ENCODE data around the gene MAN1B1. TPM values are rescaled to one million over a fixed set of nuclear protein-coding genes. Genes with fewer than 3 reads are reported as not detected.

MAN1B1 gene
- total and polyA plus RNA-seq, 5 donors from 2014 or later = 42.1 to 71.3 (median 46.8) TPM

DNA sequence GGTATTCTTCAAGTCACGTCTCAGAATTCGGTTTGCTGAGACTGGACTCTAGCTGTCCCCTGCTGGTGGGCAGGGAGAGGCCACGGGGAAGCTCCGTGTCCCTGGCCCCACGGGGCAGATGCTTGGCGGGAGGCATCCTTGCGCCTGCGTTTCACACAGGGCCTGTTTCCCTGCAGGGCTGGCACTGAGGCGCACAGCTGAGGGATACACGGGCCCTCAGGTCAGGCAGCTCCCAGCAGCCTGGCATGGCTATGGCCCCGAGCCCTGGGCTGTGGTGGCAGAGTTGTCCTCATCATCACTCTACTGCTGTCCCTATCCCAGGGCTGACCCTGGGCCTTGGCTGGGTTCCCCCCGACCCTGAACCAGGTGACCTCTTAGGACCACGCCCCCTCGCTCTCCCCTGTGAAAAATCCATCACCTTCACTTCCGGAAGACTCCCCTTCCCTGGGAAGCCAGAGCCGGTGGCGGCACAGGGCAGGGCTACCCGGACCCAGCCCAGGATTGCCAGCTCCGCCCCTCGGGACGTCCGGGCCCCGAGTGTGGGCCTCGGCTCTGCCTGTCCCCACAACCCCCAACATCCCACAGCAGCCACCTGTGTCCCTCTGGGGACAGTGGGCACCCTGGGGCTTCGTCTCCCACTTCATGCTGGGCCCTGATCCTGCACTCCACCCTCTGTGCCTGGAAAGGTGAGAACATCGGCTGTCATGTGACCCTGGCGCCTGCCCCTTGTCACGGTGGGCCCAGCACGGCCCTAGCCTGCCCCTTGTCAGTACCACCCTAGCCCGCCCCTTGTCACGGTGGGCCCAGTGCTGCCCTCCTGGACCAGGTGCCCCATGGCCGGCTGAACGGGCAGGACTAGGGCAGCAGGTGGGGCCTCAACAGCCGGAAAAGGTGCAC lies 22.7 kb downstream of the MAN1B1 start:
- Mint-ChIP-seq H3K36me3 (peaks cover 9% of the 10 kb centered on the region), H3K27me3 (no peaks in the 10 kb centered on the region), H3K27ac (no peak overlapping the region), H3K4me1 (peaks cover 0 to 10% (median 0%) of the 10 kb centered on the region in 4 donors), H3K4me3 (peak overlapping the region in 2 of 4 donors; percentile 13 to 22), H3K9me3 (no peaks in the 10 kb centered on the region)
- DNase-seq (no peak), ATAC-seq (ENCODE audit: low read depth in 2 of 2) (no peak)
- Histone ChIP-seq H3K27ac (ENCODE audit: insufficient read depth, low read length, poor library complexity, severe bottlenecking) (no peak overlapping the region), H3K4me3 (ENCODE audit: low read depth, low read length) (no peak overlapping the region), H3K36me3 (ENCODE audit: control insufficient read depth, insufficient read depth, low read length) (peaks cover 29% of the 10 kb centered on the region), H3K4me1 (ENCODE audit: control insufficient read depth, insufficient read depth, low read length, poor library complexity, severe bottlenecking) (peaks cover 7% of the 10 kb centered on the region), H3K27me3 (ENCODE audit: control insufficient read depth, insufficient read depth, low read length) (no peaks in the 10 kb centered on the region), H3K9me3 (ENCODE audit: control insufficient read depth in 2 of 2, low read length in 2 of 2) (no peaks in the 10 kb centered on the region)

DNA sequence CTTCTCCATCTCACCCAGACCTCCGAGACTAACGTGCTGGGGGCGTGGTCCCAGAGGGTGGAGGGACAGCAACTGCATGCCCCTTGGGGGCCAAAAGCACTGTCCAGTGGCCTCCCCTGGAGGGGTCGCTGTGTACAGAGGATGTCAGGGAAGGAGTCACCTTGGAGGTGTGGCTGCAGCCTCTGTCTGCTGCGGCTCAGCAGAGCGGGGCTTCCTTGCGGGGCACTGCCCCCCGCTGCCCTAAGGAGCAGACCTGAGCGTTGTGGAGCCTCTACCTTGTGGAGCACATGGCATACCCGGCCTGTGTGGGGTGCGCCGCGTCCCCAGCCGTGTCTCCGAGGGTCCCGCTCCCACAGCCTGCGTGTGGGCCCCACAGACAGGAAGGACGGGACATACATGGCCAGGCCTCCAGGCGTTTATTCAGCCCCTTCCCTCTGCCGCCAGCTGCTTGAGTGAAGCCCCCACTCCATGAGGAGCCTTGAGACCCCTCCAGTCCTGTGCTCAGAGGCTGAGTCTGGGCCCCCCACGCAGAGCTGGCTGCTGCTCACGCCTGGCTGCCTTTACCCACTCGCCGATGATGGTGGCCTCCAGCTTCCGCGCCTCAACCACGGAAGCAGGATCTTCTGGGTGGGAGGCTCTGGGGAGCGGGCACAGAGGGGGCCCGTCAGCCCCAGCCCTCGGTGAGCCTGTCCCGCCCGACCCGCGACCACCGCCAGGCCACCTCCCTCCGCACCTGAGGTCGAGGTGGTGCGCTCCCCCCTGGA lies 23.5 kb downstream of the MAN1B1 start:
- no peak for ATAC-seq (ENCODE audit: low read depth in 2 of 2)
- H3K9me3 ChIP-seq (ENCODE audit: control insufficient read depth in 2 of 2, low read length in 2 of 2) = no peaks in the 10 kb centered on the region
- no peaks in the 10 kb centered on the region for H3K27me3 ChIP-seq (ENCODE audit: control insufficient read depth, insufficient read depth, low read length)
- H3K27me3 Mint-ChIP-seq = no peaks in the 10 kb centered on the region
- peaks cover 5% of the 10 kb centered on the region for H3K36me3 Mint-ChIP-seq
- no peak overlapping the region for H3K27ac ChIP-seq (ENCODE audit: insufficient read depth, low read length, poor library complexity, severe bottlenecking)
- H3K4me1 ChIP-seq (ENCODE audit: control insufficient read depth, insufficient read depth, low read length, poor library complexity, severe bottlenecking) = peaks cover 15% of the 10 kb centered on the region
- no peak overlapping the region for H3K27ac Mint-ChIP-seq
- H3K4me3 Mint-ChIP-seq = peak overlapping the region in 1 of 4 donors; percentile 47
- no peaks in the 10 kb centered on the region for H3K9me3 Mint-ChIP-seq
- peaks cover 24% of the 10 kb centered on the region for H3K36me3 ChIP-seq (ENCODE audit: control insufficient read depth, insufficient read depth, low read length)
- DNase-seq = no peak
- H3K4me1 Mint-ChIP-seq = peaks cover 0 to 10% (median 0%) of the 10 kb centered on the region in 4 donors
- no peak overlapping the region for H3K4me3 ChIP-seq (ENCODE audit: low read depth, low read length)

DNA sequence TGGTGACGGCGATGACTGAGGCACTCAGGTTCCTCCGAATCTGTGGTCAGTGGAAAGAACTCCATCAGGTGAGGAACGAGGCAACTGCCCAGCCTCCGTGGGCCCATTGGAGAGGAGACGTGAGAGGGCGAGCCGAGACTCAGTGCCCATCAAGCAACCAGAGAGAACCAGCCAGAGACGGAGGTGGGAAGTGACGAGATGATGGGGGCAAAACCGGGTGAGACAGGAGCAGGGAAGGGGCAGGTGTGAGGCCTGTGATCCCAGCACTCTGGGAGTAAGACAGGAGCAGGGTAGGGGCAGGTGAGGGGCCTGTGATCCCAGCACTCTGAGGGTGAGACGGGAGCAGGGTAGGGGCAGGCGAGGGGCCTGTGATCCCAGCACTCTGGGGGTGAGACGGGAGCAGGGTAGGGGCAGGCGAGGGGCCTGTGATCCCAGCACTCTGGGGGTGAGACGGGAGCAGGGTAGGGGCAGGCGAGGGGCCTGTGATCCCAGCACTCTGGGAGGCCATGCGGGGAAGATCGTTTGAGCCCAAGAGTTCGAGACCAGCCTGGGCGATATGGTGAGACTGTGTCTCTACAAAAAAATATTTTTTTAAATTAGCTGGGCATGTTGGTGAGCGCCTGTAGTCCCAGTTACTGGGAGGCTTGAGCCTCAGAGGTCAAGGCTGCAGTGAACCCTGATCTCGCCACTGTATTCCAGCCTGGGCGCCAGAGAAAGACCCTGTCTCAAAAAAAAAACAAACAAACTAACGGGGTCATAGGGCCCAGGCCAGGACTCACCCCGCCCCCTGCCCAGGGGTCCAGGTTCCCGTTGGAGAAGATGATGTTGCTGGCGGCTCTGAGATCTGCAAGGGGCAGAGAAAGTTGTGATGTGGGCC lies 24.4 kb downstream of the MAN1B1 start:
- ATAC-seq (ENCODE audit: low read depth in 2 of 2) (no peak), DNase-seq (no peak)
- Mint-ChIP-seq H3K27me3 (no peaks in the 10 kb centered on the region), H3K9me3 (no peaks in the 10 kb centered on the region), H3K36me3 (no peaks in the 10 kb centered on the region), H3K4me1 (peaks cover 0 to 10% (median 0%) of the 10 kb centered on the region in 4 donors), H3K27ac (no peak overlapping the region), H3K4me3 (peak overlapping the region in 2 of 4 donors; percentile 47 to 74)
- H3K27me3 ChIP-seq (ENCODE audit: control insufficient read depth, insufficient read depth, low read length) = no peaks in the 10 kb centered on the region
- H3K36me3 ChIP-seq (ENCODE audit: control insufficient read depth, insufficient read depth, low read length) = peaks cover 19% of the 10 kb centered on the region
- H3K27ac ChIP-seq (ENCODE audit: insufficient read depth, low read length, poor library complexity, severe bottlenecking) = no peak overlapping the region
- H3K4me1 ChIP-seq (ENCODE audit: control insufficient read depth, insufficient read depth, low read length, poor library complexity, severe bottlenecking) = peaks cover 15% of the 10 kb centered on the region
- H3K9me3 ChIP-seq (ENCODE audit: control insufficient read depth in 2 of 2, low read length in 2 of 2) = no peaks in the 10 kb centered on the region
- no peak overlapping the region for H3K4me3 ChIP-seq (ENCODE audit: low read depth, low read length)

DNA sequence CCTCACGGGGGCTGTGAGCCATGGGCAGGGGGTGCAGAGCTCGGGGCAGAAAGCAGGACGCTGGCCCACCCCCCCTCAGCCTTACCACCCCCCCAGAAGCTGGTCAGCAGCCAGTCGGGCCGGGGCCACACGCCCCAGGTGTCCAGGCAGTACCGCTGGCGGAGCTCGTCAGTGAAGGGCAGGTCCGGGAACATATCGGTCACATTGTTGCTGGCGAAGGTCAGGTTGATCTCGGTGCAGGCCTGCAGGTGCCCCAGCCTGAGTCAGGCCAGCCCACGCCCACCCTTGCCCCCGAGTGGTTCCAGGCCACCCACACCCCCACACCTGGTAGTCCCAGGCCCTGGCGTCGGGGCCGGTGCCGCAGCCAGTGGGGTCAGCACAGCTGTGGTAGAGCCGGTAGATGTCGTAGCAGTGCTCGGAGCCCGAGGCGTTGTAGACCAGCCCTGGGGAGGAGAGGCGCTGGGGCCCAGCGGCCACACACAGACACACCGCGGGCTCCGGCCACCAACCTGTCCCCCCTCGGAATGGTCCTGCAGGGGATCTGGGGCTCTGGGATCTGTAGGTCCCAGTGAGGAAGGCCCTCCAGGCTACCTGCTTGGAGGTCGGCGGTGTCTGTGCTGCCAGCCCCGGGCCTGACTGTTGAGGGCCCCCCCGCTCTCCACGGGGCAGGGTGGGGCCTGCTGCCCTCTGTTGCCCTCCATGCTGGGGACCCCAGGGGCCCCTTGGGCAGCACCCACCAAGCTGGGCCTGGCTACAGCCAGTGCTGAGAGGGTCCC lies 25.2 kb downstream of the MAN1B1 start:
- no peak overlapping the region for H3K27ac ChIP-seq (ENCODE audit: insufficient read depth, low read length, poor library complexity, severe bottlenecking)
- peaks cover 13% of the 10 kb centered on the region for H3K36me3 ChIP-seq (ENCODE audit: control insufficient read depth, insufficient read depth, low read length)
- H3K27ac Mint-ChIP-seq = no peak overlapping the region
- peaks cover 15% of the 10 kb centered on the region for H3K4me1 ChIP-seq (ENCODE audit: control insufficient read depth, insufficient read depth, low read length, poor library complexity, severe bottlenecking)
- H3K4me3 ChIP-seq (ENCODE audit: low read depth, low read length) = no peak overlapping the region
- peak overlapping the region in 1 of 4 donors; percentile 24 for H3K4me3 Mint-ChIP-seq
- no peaks in the 10 kb centered on the region for H3K9me3 Mint-ChIP-seq
- H3K27me3 ChIP-seq (ENCODE audit: control insufficient read depth, insufficient read depth, low read length) = no peaks in the 10 kb centered on the region
- DNase-seq (no peak), ATAC-seq (ENCODE audit: low read depth in 2 of 2) (no peak)
- H3K4me1 Mint-ChIP-seq = peaks cover 0 to 10% (median 0%) of the 10 kb centered on the region in 4 donors
- no peaks in the 10 kb centered on the region for H3K27me3 Mint-ChIP-seq
- H3K9me3 ChIP-seq (ENCODE audit: control insufficient read depth in 2 of 2, low read length in 2 of 2) = no peaks in the 10 kb centered on the region
- no peaks in the 10 kb centered on the region for H3K36me3 Mint-ChIP-seq

DNA sequence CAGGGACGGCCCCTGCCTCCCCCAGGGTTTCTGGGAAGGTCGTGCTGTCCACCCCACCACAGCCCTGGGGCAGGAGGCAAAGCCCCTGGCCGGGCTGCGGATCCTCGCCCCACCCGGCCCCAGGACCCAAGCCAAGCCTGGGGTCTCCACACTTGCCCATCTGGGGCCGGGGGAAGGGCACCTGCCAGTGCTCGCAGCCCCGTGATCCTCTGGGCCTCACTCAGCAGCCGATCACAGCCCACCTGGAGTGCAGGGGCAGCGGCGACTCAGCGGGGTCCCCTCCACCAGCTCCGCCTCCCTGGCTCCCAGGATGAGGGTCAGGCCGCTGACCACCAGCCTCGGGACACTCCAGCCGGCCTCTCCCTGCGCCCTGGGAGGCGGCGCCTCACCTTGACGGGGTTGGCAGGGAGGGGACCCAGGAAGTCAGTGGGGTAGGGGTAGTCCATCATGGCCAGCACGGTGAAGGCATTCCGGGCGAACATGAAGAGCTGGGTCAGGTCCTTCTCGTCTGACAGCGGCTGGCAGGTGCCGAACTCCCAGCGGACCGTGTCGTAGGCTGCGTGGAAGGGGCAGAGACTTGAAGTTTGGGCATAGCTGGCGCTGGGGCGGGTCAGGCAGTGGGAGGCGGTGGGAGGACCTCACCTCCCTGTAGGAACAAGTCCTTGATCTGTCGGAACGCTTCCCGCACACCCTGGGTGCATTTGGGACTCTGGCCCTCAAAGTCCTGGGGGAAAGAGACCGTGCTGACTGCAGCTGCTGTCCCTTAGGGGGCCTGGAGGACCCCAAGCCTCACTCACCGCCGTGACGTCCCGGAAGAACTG lies 26.0 kb downstream of the MAN1B1 start:
- no peaks in the 10 kb centered on the region for H3K9me3 ChIP-seq (ENCODE audit: control insufficient read depth in 2 of 2, low read length in 2 of 2)
- H3K27me3 Mint-ChIP-seq = no peaks in the 10 kb centered on the region
- DNase-seq (no peak), ATAC-seq (ENCODE audit: low read depth in 2 of 2) (no peak)
- no peaks in the 10 kb centered on the region for H3K27me3 ChIP-seq (ENCODE audit: control insufficient read depth, insufficient read depth, low read length)
- peaks cover 0 to 10% (median 0%) of the 10 kb centered on the region in 4 donors for H3K4me1 Mint-ChIP-seq
- H3K4me1 ChIP-seq (ENCODE audit: control insufficient read depth, insufficient read depth, low read length, poor library complexity, severe bottlenecking) = peaks cover 15% of the 10 kb centered on the region
- no peak overlapping the region for H3K27ac ChIP-seq (ENCODE audit: insufficient read depth, low read length, poor library complexity, severe bottlenecking)
- H3K27ac Mint-ChIP-seq = no peak overlapping the region
- peaks cover 6% of the 10 kb centered on the region for H3K36me3 ChIP-seq (ENCODE audit: control insufficient read depth, insufficient read depth, low read length)
- no peak overlapping the region for H3K4me3 ChIP-seq (ENCODE audit: low read depth, low read length)
- peak overlapping the region; percentile 44 to 88 (median 80) for H3K4me3 Mint-ChIP-seq
- no peaks in the 10 kb centered on the region for H3K9me3 Mint-ChIP-seq
- no peaks in the 10 kb centered on the region for H3K36me3 Mint-ChIP-seq

DNA sequence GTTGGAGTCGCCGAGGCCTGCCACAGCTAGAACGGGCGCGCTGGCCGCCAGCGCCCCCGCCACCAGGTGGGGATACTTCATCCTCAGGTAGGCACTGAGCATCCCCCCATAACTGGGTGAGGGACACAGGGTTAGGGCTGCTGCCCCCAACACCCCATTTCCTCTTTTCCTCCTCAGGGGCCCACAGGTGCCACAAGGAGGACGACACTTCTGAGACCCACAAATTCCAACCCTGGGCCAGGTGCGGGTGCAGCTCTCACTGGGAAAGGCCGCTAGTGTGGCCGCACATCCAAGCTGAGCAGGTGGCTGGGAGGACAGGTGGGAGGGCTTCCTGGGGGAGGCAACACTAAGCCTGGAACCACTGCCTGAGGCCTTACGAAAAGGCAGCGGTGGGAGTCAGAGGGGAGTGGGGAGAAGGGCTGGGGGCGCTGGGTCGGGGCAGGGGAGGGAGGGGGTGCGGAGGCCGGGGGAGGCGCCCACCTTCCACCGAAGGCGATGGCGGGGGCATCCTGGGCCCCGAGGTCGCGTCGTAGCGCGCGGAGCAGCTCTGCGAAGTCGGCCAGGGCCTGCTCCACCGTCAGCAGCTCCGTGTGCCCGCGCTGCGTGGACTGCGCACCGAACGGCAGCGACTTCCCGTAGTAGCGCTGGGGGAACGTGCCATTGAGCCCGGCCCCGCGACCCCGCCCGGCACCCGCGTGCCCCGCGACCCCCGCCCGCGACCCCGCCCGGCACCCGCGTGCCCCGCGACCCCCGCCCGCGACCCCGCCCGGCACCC lies 26.8 kb downstream of the MAN1B1 start:
- H3K4me3 Mint-ChIP-seq = peak overlapping the region; percentile 44 to 88 (median 80)
- no peak overlapping the region for H3K27ac Mint-ChIP-seq
- H3K9me3 Mint-ChIP-seq = no peaks in the 10 kb centered on the region
- H3K36me3 Mint-ChIP-seq = no peaks in the 10 kb centered on the region
- no peaks in the 10 kb centered on the region for H3K27me3 Mint-ChIP-seq
- peak in 2 of 3 donors; percentile 26 to 56 for DNase-seq
- H3K4me3 ChIP-seq (ENCODE audit: low read depth, low read length) = no peak overlapping the region
- H3K4me1 ChIP-seq (ENCODE audit: control insufficient read depth, insufficient read depth, low read length, poor library complexity, severe bottlenecking) = peaks cover 15% of the 10 kb centered on the region
- no peaks in the 10 kb centered on the region for H3K9me3 ChIP-seq (ENCODE audit: control insufficient read depth in 2 of 2, low read length in 2 of 2)
- H3K4me1 Mint-ChIP-seq = peaks cover 0 to 10% (median 0%) of the 10 kb centered on the region in 4 donors
- no peaks in the 10 kb centered on the region for H3K27me3 ChIP-seq (ENCODE audit: control insufficient read depth, insufficient read depth, low read length)
- H3K36me3 ChIP-seq (ENCODE audit: control insufficient read depth, insufficient read depth, low read length) = no peaks in the 10 kb centered on the region
- peak; percentile 28 to 40 for ATAC-seq (ENCODE audit: low read depth in 2 of 2)
- no peak overlapping the region for H3K27ac ChIP-seq (ENCODE audit: insufficient read depth, low read length, poor library complexity, severe bottlenecking)
